Measurements from ENCODE around the gene ADAMTS12. TPM values are rescaled to one million over a fixed set of nuclear protein-coding genes. Genes with fewer than 3 reads are reported as not detected.

The ADAMTS12 gene
- total RNA-seq, 2 donors from 2014 or later, result 0.43 to 1.7 TPM

Other genes starting within 250 kb of the ADAMTS12 start
- not detected for gene RXFP3, start 44.4 kb upstream of the ADAMTS12 start, total RNA-seq
- gene SLC45A2, start 92.7 kb upstream of the ADAMTS12 start, total RNA-seq, result under 1 TPM in 1 of 2 donors, not detected in 1; 0.82 TPM
- 10 to 100 TPM in 1 of 2 donors, 1 to 10 TPM in 1; 4.1 to 12.6 TPM for gene AMACR, start 116.1 kb upstream of the ADAMTS12 start, total RNA-seq
- 1 to 10 TPM; 1.2 to 2.0 TPM for gene C1QTNF3, start 151.2 kb upstream of the ADAMTS12 start, total RNA-seq